IMR-90 (cell line): Measurements from ENCODE around the gene HCN2. TPM values are rescaled to one million over a fixed set of nuclear protein-coding genes. Genes with fewer than 3 reads are reported as not detected.

Source experiments
- ATAC-seq: fragments of 200-7000 bp; cut with Tn5 transposase; 2 replicates; pipeline ENCODE4 v1.9.1; 2020; ENCODE audit warnings: low read depth, mild to moderate bottlenecking, moderate library complexity
- BruUV-seq: library from RNA; stranded (reverse); fragments of 400-500 nt; replicated peaks from 2 replicates; lab custom pipeline; 2021; lab: Mats Ljungman, UMichigan
- CTCF ChIA-PET: fragments of 300-600 bp; formaldehyde crosslinking; extraction: SDS; loops from one replicate; lab custom pipeline; 2021; ENCODE audit warnings: antibody characterized with exemption; lab: Yijun Ruan, JAX
- POLR2A ChIA-PET: fragments of 300-600 bp; sonication (Branson Sonifier 250); formaldehyde crosslinking; loops from one replicate; lab custom pipeline; 2022; ENCODE audit warnings: antibody characterized with exemption; ENCODE audit not compliant: unreplicated experiment; lab: Charles Lee
- DNase-seq: peaks from one replicate; pipeline ENCODE4 v3.0.0; 2013
- H2AFZ ChIP-seq: replicated peaks from 2 replicates; pipeline ENCODE3; 2013; ENCODE audit warnings: low read length, mild to moderate bottlenecking; ENCODE audit not compliant: poor library complexity
- H2AK5ac ChIP-seq: 2 replicates; pipeline ENCODE4 v1.6.1; 2013; ENCODE audit warnings: low read depth, low read length, inconsistent platforms
- H2AK9ac ChIP-seq: replicated peaks from 2 replicates; pipeline ENCODE3; 2013; ENCODE audit warnings: mild to moderate bottlenecking, low read depth, low read length, moderate library complexity; ENCODE audit not compliant: poor library complexity
- H2BK120ac ChIP-seq: 2 replicates; pipeline ENCODE4 v1.6.1; 2013; ENCODE audit warnings: low read depth, low read length, inconsistent platforms
- H2BK15ac ChIP-seq: 3 replicates; pipeline ENCODE4 v1.6.1; 2013; ENCODE audit warnings: low read depth, low read length, inconsistent platforms
- H2BK20ac ChIP-seq: 2 replicates; pipeline ENCODE4 v1.6.1; 2013; ENCODE audit warnings: low read depth, mild to moderate bottlenecking, inconsistent platforms, low read length, moderate library complexity
- H2BK5ac ChIP-seq: 2 replicates; pipeline ENCODE4 v1.6.1; 2013; ENCODE audit warnings: mild to moderate bottlenecking, low read depth, low read length, inconsistent platforms; ENCODE audit not compliant: poor library complexity, severe bottlenecking
- H3K14ac ChIP-seq: replicated peaks from 2 replicates; pipeline ENCODE4 v1.6.1; 2013; ENCODE audit warnings: low read depth, low read length, inconsistent platforms
- H3K18ac ChIP-seq: 2 replicates; pipeline ENCODE4 v1.6.1; 2013; ENCODE audit warnings: low read depth, low read length, control low read depth
- H3K23ac ChIP-seq: 2 replicates; pipeline ENCODE4 v1.6.1; 2013; ENCODE audit warnings: low read depth, low read length, inconsistent platforms
- H3K27ac ChIP-seq: 2 replicates; pipeline ENCODE4 v1.5.1; 2013; ENCODE audit warnings: mild to moderate bottlenecking, control low read depth, low read length; ENCODE audit not compliant: insufficient read depth
- H3K27me3 ChIP-seq: 2 replicates; pipeline ENCODE4 v1.6.1; 2013; ENCODE audit warnings: low read length; ENCODE audit not compliant: control insufficient read depth, insufficient read depth
- H3K36me3 ChIP-seq: 2 replicates; pipeline ENCODE4 v1.6.1; 2013; ENCODE audit warnings: low read length, mixed read lengths; ENCODE audit not compliant: control insufficient read depth, insufficient read depth
- H3K4ac ChIP-seq: 2 replicates; pipeline ENCODE4 v1.6.1; 2013; ENCODE audit warnings: low read depth, low read length, inconsistent platforms
- H3K4me1 ChIP-seq: 2 replicates; pipeline ENCODE4 v1.6.1; 2013; ENCODE audit warnings: low read length, mixed read lengths; ENCODE audit not compliant: control insufficient read depth, insufficient read depth
- H3K4me2 ChIP-seq: 2 replicates; pipeline ENCODE4 v1.6.1; 2013; ENCODE audit warnings: low read depth, mild to moderate bottlenecking, control low read depth, low read length, moderate library complexity
- H3K4me3 ChIP-seq: 2 replicates; pipeline ENCODE4 v1.5.1; 2013; ENCODE audit warnings: low read depth, mild to moderate bottlenecking, control low read depth, low read length, moderate library complexity; ENCODE audit not compliant: insufficient read depth
- H3K56ac ChIP-seq: 2 replicates; pipeline ENCODE4 v1.6.1; 2013; ENCODE audit warnings: low read length, inconsistent platforms; ENCODE audit not compliant: insufficient read depth; ENCODE audit errors: extremely low read depth
- H3K79me1 ChIP-seq, 2 experiments: 2 replicates each; pipeline ENCODE4 v1.6.1; 2013; ENCODE audit warnings: low read length in 2 of 2, inconsistent platforms in 1 of 2, low read depth in 1 of 2
- H3K9ac ChIP-seq: 2 replicates; pipeline ENCODE4 v1.6.1; 2013; ENCODE audit warnings: low read depth, low read length, control low read depth
- H3K9me1 ChIP-seq: 2 replicates; pipeline ENCODE4 v1.6.1; 2013; ENCODE audit warnings: low read length, inconsistent platforms; ENCODE audit not compliant: insufficient read depth
- H3K9me3 ChIP-seq: 2 replicates; pipeline ENCODE4 v1.6.1; 2013; ENCODE audit warnings: low read length; ENCODE audit not compliant: control insufficient read depth, insufficient read depth
- H4K20me1 ChIP-seq: 2 replicates; pipeline ENCODE4 v1.6.1; 2013; ENCODE audit warnings: low read length, inconsistent platforms; ENCODE audit not compliant: insufficient read depth
- H4K5ac ChIP-seq: 2 replicates; pipeline ENCODE4 v1.6.1; 2013; ENCODE audit warnings: mild to moderate bottlenecking, low read depth, low read length, control low read depth
- H4K8ac ChIP-seq, 2 experiments: 2 replicates each; pipeline ENCODE4 v1.6.1; 2013; ENCODE audit warnings: low read depth in 2 of 2, low read length in 2 of 2, control low read depth in 1 of 2, inconsistent platforms in 1 of 2
- H4K91ac ChIP-seq: 2 replicates; pipeline ENCODE4 v1.6.1; 2013; ENCODE audit warnings: low read depth, low read length, inconsistent platforms; ENCODE audit not compliant: insufficient read depth
- CEBPB ChIP-seq: IDR thresholded peaks from 2 replicates; pipeline ENCODE4 v1.6.1; 2012; ENCODE audit warnings: low read depth, low read length, improper control_type of control experiment
- NFE2L2 ChIP-seq: fragments of 150-350 bp; IDR thresholded peaks from 2 replicates; pipeline ENCODE4 v1.6.1; 2016; ENCODE audit warnings: low read depth, mild to moderate bottlenecking, low read length
- RFX5 ChIP-seq: IDR thresholded peaks from 2 replicates; pipeline ENCODE4 v1.8.0; 2012; ENCODE audit warnings: low read depth, mild to moderate bottlenecking, low read length, moderate library complexity
- SMC3 ChIP-seq: fragments of 150-350 bp; IDR thresholded peaks from 2 replicates; pipeline ENCODE4 v1.6.1; 2016; ENCODE audit warnings: low read depth, mild to moderate bottlenecking, antibody characterized with exemption, low read length, moderate library complexity
- whole genome bisulfite sequencing, 2 experiments: methylation state at CpG; one replicate each; pipeline versions ENCODE4 v1.1.5 to v1.1.7; 2013; ENCODE audit warnings: missing lambda C conversion rate in 2 of 2; ENCODE audit not compliant: insufficient read length in 1 of 2; ENCODE audit errors: extremely low coverage in 2 of 2; 5-methylcytosine and 5-hydroxymethylcytosine counted together
- dilution Hi-C: fragments of 300-500 bp; cut with HindIII; formaldehyde crosslinking; loops from one replicate; pipeline ENCODE4 v1.14.3; 2018; ENCODE audit warnings: low sequenced_read_pairs; ENCODE audit not compliant: unreplicated experiment
- in situ Hi-C: fragments of 300-500 bp; cut with MboI; formaldehyde crosslinking; loops from 3 replicates; pipeline ENCODE4 v1.14.3; 2019; ENCODE audit warnings: low sequenced_read_pairs, inconsistent platforms, mixed read lengths
- intact Hi-C: fragments of 100-400 bp; cut with micrococcal nuclease; formaldehyde crosslinking; loops from 2 replicates; pipeline ENCODE4 v1.10.0; 2022
- polyA plus RNA-seq, 3 experiments: library from polyadenylated mRNA; depleted of rRNA; stranded (reverse); fragments of >200 nt; gene quantifications; 2 replicates each; pipeline ENCODE4 v1.2.3, GENCODE V29; 2012; ENCODE audit warnings: low replicate concordance in 1 of 3
- total RNA-seq: library from RNA; depleted of rRNA; stranded (reverse); fragments of >200 nt; gene quantifications from 2 replicates; pipeline ENCODE4 v1.2.3, GENCODE V29; 2012
- TF ChIP-seq, protein P1 (sequence below): conservative IDR thresholded peaks from 2 replicates; pipeline ENCODE4 v1.5.1; 2012; ENCODE audit warnings: mild to moderate bottlenecking, low read depth, low read length, improper control_type of control experiment

Gene HCN2
- total and polyA plus RNA-seq, 2 of the 4 experiments (the other 2 are of a cell fraction), result 0.72 to 2.6 TPM

DNA sequence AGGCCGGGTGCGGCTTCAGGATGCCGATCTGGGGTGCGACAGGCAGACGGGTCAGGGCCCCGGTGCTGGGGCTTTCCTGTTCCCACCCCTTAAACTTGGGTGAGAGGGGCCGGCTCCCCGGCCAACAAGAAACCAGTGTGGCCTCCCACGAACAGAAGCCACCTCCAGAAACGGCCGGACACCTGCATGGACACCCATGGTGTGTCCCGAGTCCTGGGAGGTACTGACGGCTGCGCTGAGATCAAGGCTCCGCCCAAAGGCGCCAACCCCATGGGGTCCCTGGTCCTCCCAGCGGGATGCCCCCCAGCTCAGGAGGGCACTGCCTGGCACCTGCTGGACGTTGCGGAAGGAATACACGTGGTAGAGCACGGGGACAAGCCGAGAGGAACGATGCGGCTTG, 32.1 kb downstream of the HCN2 start:
- Histone ChIP-seq H2BK20ac (no peak overlapping the region), H3K9me3 (no peaks in the 10 kb centered on the region), H2BK5ac (no peak overlapping the region), H3K36me3 (peaks cover 47% of the 10 kb centered on the region), H3K4me3 (no peak overlapping the region), H4K5ac (no peak overlapping the region), H3K27me3 (no peaks in the 10 kb centered on the region), H2BK120ac (no peak overlapping the region), H3K23ac (no peak overlapping the region), H3K79me1 (no peaks in the 10 kb centered on the region), H4K91ac (no peak overlapping the region), H3K18ac (no peak overlapping the region), H2AFZ (no peak overlapping the region), H3K4ac (no peak overlapping the region), H4K20me1 (peaks cover 3% of the 10 kb centered on the region), H2BK15ac (no peak overlapping the region), H3K9ac (no peak overlapping the region), H3K4me2 (no peak overlapping the region), H3K14ac (no peak overlapping the region), H4K8ac (no peak overlapping the region), H2AK9ac (no peak overlapping the region), H3K27ac (no peak overlapping the region), H2AK5ac (no peak overlapping the region), H3K56ac (no peak overlapping the region), H3K9me1 (no peaks in the 10 kb centered on the region), H3K4me1 (no peaks in the 10 kb centered on the region)
- WGBS, 2 experiments, result 90% methylated on average over 8 of the region's 24 CpGs; no CpG with 5 or more reads in 1 of the 2 experiments
- POLR2A ChIA-PET, result no interaction called here
- TF ChIP-seq RFX5 (no peak), CEBPB (no peak), SMC3 (no peak), NFE2L2 (no peak)
- TF ChIP-seq, protein P1, sequence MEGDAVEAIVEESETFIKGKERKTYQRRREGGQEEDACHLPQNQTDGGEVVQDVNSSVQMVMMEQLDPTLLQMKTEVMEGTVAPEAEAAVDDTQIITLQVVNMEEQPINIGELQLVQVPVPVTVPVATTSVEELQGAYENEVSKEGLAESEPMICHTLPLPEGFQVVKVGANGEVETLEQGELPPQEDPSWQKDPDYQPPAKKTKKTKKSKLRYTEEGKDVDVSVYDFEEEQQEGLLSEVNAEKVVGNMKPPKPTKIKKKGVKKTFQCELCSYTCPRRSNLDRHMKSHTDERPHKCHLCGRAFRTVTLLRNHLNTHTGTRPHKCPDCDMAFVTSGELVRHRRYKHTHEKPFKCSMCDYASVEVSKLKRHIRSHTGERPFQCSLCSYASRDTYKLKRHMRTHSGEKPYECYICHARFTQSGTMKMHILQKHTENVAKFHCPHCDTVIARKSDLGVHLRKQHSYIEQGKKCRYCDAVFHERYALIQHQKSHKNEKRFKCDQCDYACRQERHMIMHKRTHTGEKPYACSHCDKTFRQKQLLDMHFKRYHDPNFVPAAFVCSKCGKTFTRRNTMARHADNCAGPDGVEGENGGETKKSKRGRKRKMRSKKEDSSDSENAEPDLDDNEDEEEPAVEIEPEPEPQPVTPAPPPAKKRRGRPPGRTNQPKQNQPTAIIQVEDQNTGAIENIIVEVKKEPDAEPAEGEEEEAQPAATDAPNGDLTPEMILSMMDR, result no peak
- dilution Hi-C loops, result no loop called here
- intact Hi-C loops, result no loop called here
- CTCF ChIA-PET, result no interaction called here
- no TSS peak for BruUV-seq
- DNase-seq (no peak), ATAC-seq (no peak)
- in situ Hi-C loops, result no loop called here
